Smooth muscle cell (in vitro differentiated cells): ENCODE measurements around the gene SLC39A9. TPM values are rescaled to one million over a fixed set of nuclear protein-coding genes. Genes with fewer than 3 reads are reported as not detected.

Experiments used
- DNase-seq: peaks from one replicate; lab custom pipeline; 2025; ENCODE audit not compliant: unreplicated experiment; lab: John Stamatoyannopoulos, UW
- H2AFZ ChIP-seq: fragments of 200-600 bp; sonication (generic); 2 replicates; pipeline ENCODE4 v1.6.0; 2016; ENCODE audit warnings: antibody characterized with exemption, low read depth, mild to moderate bottlenecking
- H3F3A ChIP-seq: fragments of 200-600 bp; sonication (generic); 2 replicates; pipeline ENCODE4 v1.6.0; 2017; ENCODE audit warnings: antibody characterized with exemption, low read depth
- H3K27ac ChIP-seq: fragments of 200-600 bp; sonication (generic); 2 replicates; pipeline ENCODE4 v1.5.1; 2016; ENCODE audit warnings: low read depth, mild to moderate bottlenecking
- H3K27me3 ChIP-seq: fragments of 200-600 bp; sonication (generic); 2 replicates; pipeline ENCODE4 v1.6.1; 2016; ENCODE audit warnings: low read depth, mild to moderate bottlenecking
- H3K36me3 ChIP-seq: fragments of 200-600 bp; sonication (generic); 2 replicates; pipeline ENCODE4 v1.5.1; 2016; ENCODE audit warnings: low read depth
- H3K4me1 ChIP-seq: fragments of 200-600 bp; sonication (generic); 2 replicates; pipeline ENCODE4 v1.5.1; 2016; ENCODE audit warnings: low read depth
- H3K4me2 ChIP-seq: fragments of 200-600 bp; sonication (generic); 2 replicates; pipeline ENCODE4 v1.6.0; 2016; ENCODE audit warnings: mild to moderate bottlenecking
- H3K4me3 ChIP-seq: fragments of 200-600 bp; sonication (generic); 2 replicates; pipeline ENCODE4 v1.5.1; 2016; ENCODE audit warnings: mild to moderate bottlenecking
- H3K79me2 ChIP-seq: fragments of 200-600 bp; sonication (generic); 2 replicates; pipeline ENCODE4 v1.6.0; 2016; ENCODE audit warnings: low read depth, mild to moderate bottlenecking
- H3K9ac ChIP-seq: fragments of 200-600 bp; sonication (generic); 2 replicates; pipeline ENCODE4 v1.6.0; 2016; ENCODE audit warnings: low read depth
- H3K9me3 ChIP-seq: fragments of 200-600 bp; sonication (generic); replicated peaks from 2 replicates; pipeline ENCODE4 v1.5.1; 2016; ENCODE audit warnings: low read depth
- H4K20me1 ChIP-seq: fragments of 200-600 bp; sonication (generic); 2 replicates; pipeline ENCODE4 v1.6.0; 2016; ENCODE audit warnings: low read depth
- WGBS: methylation state at CpG from one replicate; pipeline ENCODE4 v1.1.7; 2016; ENCODE audit warnings: low lambda C conversion rate; 5-methylcytosine and 5-hydroxymethylcytosine counted together
- polyA plus RNA-seq: library from polyadenylated mRNA; unstranded; fragments of >200 nt; fragmentation: Nextera tagmentation; extraction: Ambion mirVana; gene quantifications from 2 replicates; pipeline ENCODE4 v1.2.1, GENCODE V29; 2016
- total RNA-seq: library from RNA; depleted of rRNA; stranded (reverse); fragments of >200 nt; gene quantifications from 2 replicates; pipeline ENCODE4 v1.2.3, GENCODE V29; 2014
- TF ChIP-seq, protein P1 (sequence below): fragments of 200-600 bp; sonication (generic); IDR thresholded peaks from 2 replicates; pipeline ENCODE4 v1.5.1; 2017; ENCODE audit warnings: borderline replicate concordance, mild to moderate bottlenecking, antibody characterized with exemption; ENCODE audit not compliant: insufficient read depth, poor library complexity, severe bottlenecking

Gene SLC39A9
- total and polyA plus RNA-seq, 2 experiments from 2014 or later = 42.8 to 106 TPM

GRCh38 chr14:69432364-69432763 is 33.9 kb downstream of the SLC39A9 start:
- Histone ChIP-seq H3K36me3 (peaks cover 4% of the 10 kb centered on the region), H3K9ac (no peak overlapping the region), H3K4me2 (no peak overlapping the region), H3K79me2 (peaks cover 62% of the 10 kb centered on the region), H2AFZ (no peak overlapping the region), H3F3A (no peaks in the 10 kb centered on the region), H3K27me3 (no peaks in the 10 kb centered on the region), H3K4me1 (no peaks in the 10 kb centered on the region), H3K4me3 (no peak overlapping the region), H3K9me3 (no peaks in the 10 kb centered on the region), H3K27ac (no peak overlapping the region), H4K20me1 (peaks cover 89% of the 10 kb centered on the region)
- TF ChIP-seq, protein P1, sequence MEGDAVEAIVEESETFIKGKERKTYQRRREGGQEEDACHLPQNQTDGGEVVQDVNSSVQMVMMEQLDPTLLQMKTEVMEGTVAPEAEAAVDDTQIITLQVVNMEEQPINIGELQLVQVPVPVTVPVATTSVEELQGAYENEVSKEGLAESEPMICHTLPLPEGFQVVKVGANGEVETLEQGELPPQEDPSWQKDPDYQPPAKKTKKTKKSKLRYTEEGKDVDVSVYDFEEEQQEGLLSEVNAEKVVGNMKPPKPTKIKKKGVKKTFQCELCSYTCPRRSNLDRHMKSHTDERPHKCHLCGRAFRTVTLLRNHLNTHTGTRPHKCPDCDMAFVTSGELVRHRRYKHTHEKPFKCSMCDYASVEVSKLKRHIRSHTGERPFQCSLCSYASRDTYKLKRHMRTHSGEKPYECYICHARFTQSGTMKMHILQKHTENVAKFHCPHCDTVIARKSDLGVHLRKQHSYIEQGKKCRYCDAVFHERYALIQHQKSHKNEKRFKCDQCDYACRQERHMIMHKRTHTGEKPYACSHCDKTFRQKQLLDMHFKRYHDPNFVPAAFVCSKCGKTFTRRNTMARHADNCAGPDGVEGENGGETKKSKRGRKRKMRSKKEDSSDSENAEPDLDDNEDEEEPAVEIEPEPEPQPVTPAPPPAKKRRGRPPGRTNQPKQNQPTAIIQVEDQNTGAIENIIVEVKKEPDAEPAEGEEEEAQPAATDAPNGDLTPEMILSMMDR = no peak
- no peak for DNase-seq
- WGBS = 79% methylated on average over 2 of the region's 2 CpGs

GRCh38 chr14:69439521-69440270 is 41.2 kb downstream of the SLC39A9 start:
- no peaks in the 10 kb centered on the region for H3F3A ChIP-seq
- no peak for DNase-seq
- H3K9ac ChIP-seq = no peak overlapping the region
- H3K36me3 ChIP-seq = no peaks in the 10 kb centered on the region
- TF ChIP-seq, protein P1 = no peak
- peaks cover 95% of the 10 kb centered on the region for H4K20me1 ChIP-seq
- H3K4me3 ChIP-seq = no peak overlapping the region
- no peak overlapping the region for H3K27ac ChIP-seq
- H3K9me3 ChIP-seq = no peaks in the 10 kb centered on the region
- H3K79me2 ChIP-seq = peaks cover 37% of the 10 kb centered on the region
- WGBS = 92% methylated on average over 12 of the region's 12 CpGs
- no peaks in the 10 kb centered on the region for H3K27me3 ChIP-seq
- no peaks in the 10 kb centered on the region for H3K4me1 ChIP-seq
- H3K4me2 ChIP-seq = no peak overlapping the region
- H2AFZ ChIP-seq = no peak overlapping the region

GRCh38 chr14:69441948-69442347 is 43.5 kb downstream of the SLC39A9 start:
- Histone ChIP-seq H4K20me1 (peaks cover 73% of the 10 kb centered on the region), H3F3A (no peaks in the 10 kb centered on the region), H3K9ac (no peak overlapping the region), H3K36me3 (no peaks in the 10 kb centered on the region), H3K4me3 (no peak overlapping the region), H3K4me1 (no peaks in the 10 kb centered on the region), H3K4me2 (no peak overlapping the region), H2AFZ (no peak overlapping the region), H3K27me3 (no peaks in the 10 kb centered on the region), H3K9me3 (no peaks in the 10 kb centered on the region), H3K79me2 (peaks cover 18% of the 10 kb centered on the region), H3K27ac (no peak overlapping the region)
- WGBS = 79% methylated on average over 5 of the region's 5 CpGs
- TF ChIP-seq, protein P1 = no peak
- DNase-seq = no peak
